ENCODE data around the gene ANKRD33.

The ANKRD33 gene

GRCh38 chr12:51862947-51863346, 25.0 kb upstream of the ANKRD33 start:
- no peak for DNase-seq (ENCODE audit: low spot score)

- no peak for DNase-seq (ENCODE audit: low spot score)
These were observed 24.5 kb upstream of the ANKRD33 start for GRCh38 chr12:51863363-51863932.

- DNase-seq (ENCODE audit: low spot score), result no peak
These were observed 23.7 kb upstream of the ANKRD33 start for GRCh38 chr12:51863933-51864832.

GRCh38 chr12:51864833-51865670, 22.9 kb upstream of the ANKRD33 start:
- no peak for DNase-seq (ENCODE audit: low spot score)

- DNase-seq (ENCODE audit: low spot score), result no peak
These were observed 22.1 kb upstream of the ANKRD33 start for GRCh38 chr12:51865757-51866270.

GRCh38 chr12:51866324-51866723, 21.6 kb upstream of the ANKRD33 start:
- no peak for DNase-seq (ENCODE audit: low spot score)

- DNase-seq (ENCODE audit: low spot score), result no peak
These were observed 21.1 kb upstream of the ANKRD33 start for GRCh38 chr12:51866762-51867161.

- DNase-seq (ENCODE audit: low spot score), result no peak
These were observed 20.5 kb upstream of the ANKRD33 start for GRCh38 chr12:51867371-51867770.

GRCh38 chr12:51867796-51868428, 20.0 kb upstream of the ANKRD33 start:
- DNase-seq (ENCODE audit: low spot score), result no peak

GRCh38 chr12:51868821-51869495, 18.9 kb upstream of the ANKRD33 start:
- DNase-seq (ENCODE audit: low spot score), result no peak

GRCh38 chr12:51869496-51869865, 18.4 kb upstream of the ANKRD33 start:
- no peak for DNase-seq (ENCODE audit: low spot score)

- DNase-seq (ENCODE audit: low spot score), result no peak
These were observed 18.0 kb upstream of the ANKRD33 start for GRCh38 chr12:51869931-51870330.

- no peak for DNase-seq (ENCODE audit: low spot score)
These were observed 17.4 kb upstream of the ANKRD33 start for GRCh38 chr12:51870504-51870903.

- DNase-seq (ENCODE audit: low spot score), result no peak
These were observed 16.8 kb upstream of the ANKRD33 start for GRCh38 chr12:51871126-51871525.

GRCh38 chr12:51871918-51872688, 15.8 kb upstream of the ANKRD33 start:
- no peak for DNase-seq (ENCODE audit: low spot score)

- DNase-seq (ENCODE audit: low spot score), result no peak
These were observed 15.3 kb upstream of the ANKRD33 start for GRCh38 chr12:51872689-51872981.

- no peak for DNase-seq (ENCODE audit: low spot score)
These were observed 14.5 kb upstream of the ANKRD33 start for GRCh38 chr12:51873251-51873994.

GRCh38 chr12:51874000-51874399, 13.9 kb upstream of the ANKRD33 start:
- no peak for DNase-seq (ENCODE audit: low spot score)

GRCh38 chr12:51874486-51874885, 13.4 kb upstream of the ANKRD33 start:
- DNase-seq (ENCODE audit: low spot score), result no peak

GRCh38 chr12:51879102-51879501, 8.8 kb upstream of the ANKRD33 start:
- DNase-seq (ENCODE audit: low spot score), result no peak
